Skeletal muscle tissue (tissue), 4 donors: Measurements from ENCODE around the gene SPATA7. TPM values are rescaled to one million over a fixed set of nuclear protein-coding genes. Genes with fewer than 3 reads are reported as not detected.

Source experiments
- H3K27ac ChIP-seq: one replicate; pipeline ENCODE4 v1.7.0; 2013; ENCODE audit warnings: mild to moderate bottlenecking, low read depth, low read length, inconsistent platforms
- H3K27me3 ChIP-seq, 3 donors: one replicate each; pipeline ENCODE4 v1.7.0; 2013; ENCODE audit warnings: low read length in 3 of 3; ENCODE audit not compliant: control insufficient read depth in 3 of 3, insufficient read depth in 3 of 3
- H3K36me3 ChIP-seq, 3 donors: one replicate each; pipeline ENCODE4 v1.7.0; 2013; ENCODE audit warnings: low read length in 3 of 3; ENCODE audit not compliant: control insufficient read depth in 3 of 3, insufficient read depth in 3 of 3
- H3K4me1 ChIP-seq, 3 donors: one replicate each; pipeline ENCODE4 v1.7.0; 2013; ENCODE audit warnings: low read length in 3 of 3, mild to moderate bottlenecking in 3 of 3; ENCODE audit not compliant: control insufficient read depth in 3 of 3, insufficient read depth in 3 of 3
- H3K4me3 ChIP-seq, 3 donors: one replicate each; pipeline ENCODE4 v1.7.0; 2013; ENCODE audit warnings: low read length in 3 of 3
- H3K9ac ChIP-seq, 3 donors: one replicate each; pipeline ENCODE4 v1.7.0; 2013; ENCODE audit warnings: low read length in 3 of 3, mild to moderate bottlenecking in 3 of 3, moderate library complexity in 2 of 3, low read depth in 1 of 3
- H3K9me3 ChIP-seq, 3 donors: one replicate each; pipeline ENCODE4 v1.7.0; 2013; ENCODE audit warnings: low read length in 3 of 3; ENCODE audit not compliant: control insufficient read depth in 3 of 3
- total RNA-seq: library from RNA; depleted of rRNA; stranded (reverse); fragments of >200 nt; gene quantifications from one replicate; pipeline ENCODE4 v1.2.3, GENCODE V29; 2014
- donor health status: Osteomylitis.

Gene SPATA7
- total RNA-seq, 1 donor from 2014 or later: 22.4 TPM

- H3K36me3 ChIP-seq: peaks cover 3 to 29% (median 17%) of the 10 kb centered on the region in 3 donors
- H3K4me3 ChIP-seq: no peak overlapping the region
- no peak overlapping the region for H3K27ac ChIP-seq
- no peaks in the 10 kb centered on the region for H3K27me3 ChIP-seq
- H3K9ac ChIP-seq: no peak overlapping the region
- H3K4me1 ChIP-seq: no peaks in the 10 kb centered on the region
- H3K9me3 ChIP-seq: no peaks in the 10 kb centered on the region
Observed at GRCh38 chr14:88439088-88439487, 53.6 kb downstream of the SPATA7 start.

- H3K9ac ChIP-seq: no peak overlapping the region
- H3K27me3 ChIP-seq: no peaks in the 10 kb centered on the region
- peaks cover 0 to 3% (median 0%) of the 10 kb centered on the region in 3 donors for H3K36me3 ChIP-seq
- H3K4me1 ChIP-seq: no peaks in the 10 kb centered on the region
- H3K4me3 ChIP-seq: no peak overlapping the region
- H3K9me3 ChIP-seq: no peaks in the 10 kb centered on the region
- no peak overlapping the region for H3K27ac ChIP-seq
Observed at GRCh38 chr14:88452231-88452630, 66.8 kb downstream of the SPATA7 start.

DNA sequence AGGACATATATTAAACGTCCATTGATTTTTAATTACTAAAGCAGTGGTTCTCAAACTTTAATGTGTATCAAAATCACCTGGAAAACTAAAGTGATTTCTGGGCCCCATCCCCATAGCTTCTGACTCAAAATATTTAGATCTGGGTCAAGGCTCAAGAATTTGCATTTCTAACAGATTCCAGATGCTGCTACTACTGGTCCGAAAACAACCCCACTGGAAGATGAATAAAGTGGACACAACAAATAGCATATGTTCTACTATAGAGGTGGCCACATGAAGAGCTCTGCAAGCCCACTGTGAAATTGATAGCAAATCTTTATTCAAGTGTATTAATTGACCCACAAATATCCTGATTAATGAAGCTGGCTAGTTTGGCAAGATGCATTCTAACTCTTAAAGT is 69.4 kb downstream of the SPATA7 start:
- Histone ChIP-seq H3K27ac (no peak overlapping the region), H3K27me3 (no peaks in the 10 kb centered on the region), H3K9ac (no peak overlapping the region), H3K4me1 (no peaks in the 10 kb centered on the region), H3K36me3 (peaks cover 0 to 3% (median 0%) of the 10 kb centered on the region in 3 donors), H3K4me3 (no peak overlapping the region), H3K9me3 (no peaks in the 10 kb centered on the region)

- Histone ChIP-seq H3K36me3 (peaks cover 10 to 29% (median 16%) of the 10 kb centered on the region in 3 donors), H3K9ac (no peak overlapping the region), H3K27ac (no peak overlapping the region), H3K4me1 (no peaks in the 10 kb centered on the region), H3K27me3 (no peaks in the 10 kb centered on the region), H3K4me3 (no peak overlapping the region), H3K9me3 (no peaks in the 10 kb centered on the region)
Observed at GRCh38 chr14:88463318-88463717, 77.9 kb downstream of the SPATA7 start.

DNA sequence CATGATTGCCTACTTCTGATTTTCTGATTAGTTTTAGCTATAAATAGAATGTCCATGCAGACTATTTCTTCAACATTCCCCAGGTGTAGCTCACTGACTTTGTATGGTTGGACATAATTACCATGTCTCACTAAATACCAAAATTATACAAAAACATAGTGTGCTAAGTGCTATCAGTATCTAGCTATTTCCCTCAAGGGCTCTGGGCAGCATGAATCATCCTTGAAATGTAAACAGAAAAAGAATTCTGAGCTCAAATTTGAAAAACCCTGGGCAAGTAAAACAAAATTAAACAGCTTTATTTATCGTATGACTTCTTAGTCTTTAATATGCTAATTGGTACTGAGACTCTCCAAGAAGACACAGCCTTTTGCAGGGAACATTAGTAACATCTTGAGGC is 82.9 kb downstream of the SPATA7 start:
- Histone ChIP-seq H3K9me3 (no peaks in the 10 kb centered on the region), H3K9ac (no peak overlapping the region), H3K36me3 (peaks cover 34 to 52% (median 38%) of the 10 kb centered on the region in 3 donors), H3K27me3 (no peaks in the 10 kb centered on the region), H3K27ac (no peak overlapping the region), H3K4me1 (peaks cover 0 to 4% (median 0%) of the 10 kb centered on the region in 3 donors), H3K4me3 (no peak overlapping the region)

DNA sequence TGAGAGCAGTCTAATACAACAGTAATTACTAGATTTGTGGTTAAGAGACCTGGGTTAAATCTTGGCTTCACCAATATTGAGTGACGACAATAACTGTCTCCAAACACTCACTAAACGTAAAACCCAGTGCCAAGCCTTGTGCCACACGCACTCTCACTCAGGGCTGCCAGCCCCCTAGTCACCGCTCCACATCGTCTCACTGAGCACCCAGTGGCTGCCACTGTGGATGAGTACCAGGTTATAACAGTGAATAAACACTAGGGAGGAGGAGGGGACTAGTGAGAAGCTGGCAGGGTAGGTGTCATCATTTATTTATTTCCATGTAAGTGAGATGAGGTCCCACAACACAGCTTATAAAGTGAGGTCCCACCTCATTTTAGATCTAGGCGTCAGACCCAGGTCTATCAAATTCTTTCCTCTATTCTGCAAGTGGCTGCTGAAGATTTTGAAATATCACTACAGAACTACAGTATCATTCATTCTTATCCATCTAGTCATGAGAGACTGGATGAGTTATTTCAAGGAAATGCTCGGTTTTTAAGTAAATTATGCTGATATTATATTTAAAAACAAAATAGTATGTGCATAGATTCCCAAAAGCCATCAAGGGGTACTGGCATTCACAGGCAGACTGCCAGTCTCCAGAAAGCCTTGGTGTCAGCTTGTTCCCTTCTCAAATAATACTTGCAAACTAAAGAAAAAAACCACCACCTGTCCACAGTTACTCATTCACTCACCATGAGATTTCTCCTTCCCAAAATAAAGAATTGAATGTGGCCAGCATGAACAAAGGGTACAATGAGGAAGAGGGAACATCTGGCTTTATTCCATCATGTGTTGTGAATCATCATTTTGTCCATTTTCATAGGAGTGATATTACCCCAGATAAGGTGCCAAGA is 85.3 kb downstream of the SPATA7 start:
- H3K36me3 ChIP-seq: peaks cover 32 to 56% (median 46%) of the 10 kb centered on the region in 3 donors
- H3K4me3 ChIP-seq: no peak overlapping the region
- H3K9ac ChIP-seq: no peak overlapping the region
- H3K4me1 ChIP-seq: peaks cover 0 to 4% (median 0%) of the 10 kb centered on the region in 3 donors
- no peaks in the 10 kb centered on the region for H3K27me3 ChIP-seq
- no peaks in the 10 kb centered on the region for H3K9me3 ChIP-seq
- no peak overlapping the region for H3K27ac ChIP-seq

- no peak overlapping the region for H3K4me3 ChIP-seq
- peaks cover 0 to 4% (median 0%) of the 10 kb centered on the region in 3 donors for H3K4me1 ChIP-seq
- H3K9me3 ChIP-seq: no peaks in the 10 kb centered on the region
- H3K27me3 ChIP-seq: no peaks in the 10 kb centered on the region
- H3K9ac ChIP-seq: no peak overlapping the region
- no peak overlapping the region for H3K27ac ChIP-seq
- peaks cover 28 to 56% (median 47%) of the 10 kb centered on the region in 3 donors for H3K36me3 ChIP-seq
Observed at GRCh38 chr14:88473791-88474190, 88.3 kb downstream of the SPATA7 start.

DNA sequence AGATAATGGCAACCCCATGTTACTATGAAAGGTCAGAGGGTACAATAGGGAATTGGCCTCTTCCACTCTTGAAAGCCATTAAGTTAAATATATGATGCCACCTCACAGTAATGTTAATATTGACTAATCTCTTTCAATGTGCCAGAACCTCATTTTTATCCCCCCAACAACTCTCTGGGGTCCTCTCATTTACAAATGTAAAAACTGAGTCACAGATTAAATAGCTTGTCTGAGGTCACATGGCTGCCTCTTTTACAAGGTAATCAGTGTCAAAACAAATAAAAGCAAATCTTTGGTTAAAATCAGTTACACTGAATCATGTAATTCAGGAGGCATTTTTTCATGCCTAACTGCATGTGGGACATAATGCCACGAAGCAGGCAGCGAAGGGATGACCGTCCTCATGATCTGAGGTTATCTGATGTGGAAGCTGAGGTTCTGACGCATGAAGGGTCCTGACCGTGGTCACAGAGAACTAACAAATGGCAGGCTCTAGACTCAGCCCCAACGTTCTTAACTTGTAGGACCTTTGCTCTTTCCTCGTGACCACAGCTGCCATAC is 90.8 kb downstream of the SPATA7 start:
- Histone ChIP-seq H3K4me1 (no peaks in the 10 kb centered on the region), H3K4me3 (no peak overlapping the region), H3K27me3 (no peaks in the 10 kb centered on the region), H3K27ac (no peak overlapping the region), H3K9me3 (no peaks in the 10 kb centered on the region), H3K9ac (no peak overlapping the region), H3K36me3 (peaks cover 33 to 55% (median 46%) of the 10 kb centered on the region in 3 donors)

GRCh38 chr14:88476825-88477224 is 91.4 kb downstream of the SPATA7 start:
- Histone ChIP-seq H3K27me3 (no peaks in the 10 kb centered on the region), H3K27ac (no peak overlapping the region), H3K9ac (no peak overlapping the region), H3K4me1 (no peaks in the 10 kb centered on the region), H3K4me3 (no peak overlapping the region), H3K9me3 (no peaks in the 10 kb centered on the region), H3K36me3 (peaks cover 32 to 53% (median 44%) of the 10 kb centered on the region in 3 donors)
